Measurements from ENCODE around the gene TRIP12.
"Not testable (repeated sequence)": the region's sequence is repeated elsewhere in the genome, so short reads cannot be mapped to it uniquely, and the experiment has no call there.

The TRIP12 gene

GRCh38 chr2:229920011-229920641 lies 1.7 kb downstream of the TRIP12 start:
- DNase-seq = peak; percentile 53

GRCh38 chr2:229917793-229918192 lies 4.0 kb downstream of the TRIP12 start:
- DNase-seq = no peak

GRCh38 chr2:229914171-229914570 lies 7.6 kb downstream of the TRIP12 start:
- DNase-seq = peak; percentile 71

- DNase-seq = peak; percentile 70
Measured at GRCh38 chr2:229910832-229911412, 10.9 kb downstream of the TRIP12 start.

GRCh38 chr2:229910147-229910831 lies 11.5 kb downstream of the TRIP12 start:
- no peak for DNase-seq

GRCh38 chr2:229909090-229909489 lies 12.7 kb downstream of the TRIP12 start:
- DNase-seq = peak; percentile 43

- no peak for DNase-seq
Measured at GRCh38 chr2:229905601-229906000, 16.2 kb downstream of the TRIP12 start.

GRCh38 chr2:229903037-229903436 lies 18.8 kb downstream of the TRIP12 start:
- no peak for DNase-seq

GRCh38 chr2:229901819-229902218 lies 20.0 kb downstream of the TRIP12 start:
- no peak for DNase-seq

GRCh38 chr2:229900514-229900913 lies 21.3 kb downstream of the TRIP12 start:
- DNase-seq = not testable (repeated sequence)

- DNase-seq = no peak
Measured at GRCh38 chr2:229900012-229900411, 21.8 kb downstream of the TRIP12 start.

GRCh38 chr2:229899604-229900003 lies 22.2 kb downstream of the TRIP12 start:
- no peak for DNase-seq

GRCh38 chr2:229896857-229897256 lies 25.0 kb downstream of the TRIP12 start:
- no peak for DNase-seq

GRCh38 chr2:229889023-229889422 lies 32.8 kb downstream of the TRIP12 start:
- DNase-seq = no peak

GRCh38 chr2:229888031-229888430 lies 33.8 kb downstream of the TRIP12 start:
- DNase-seq = no peak

- no peak for DNase-seq
Measured at GRCh38 chr2:229887441-229887840, 34.4 kb downstream of the TRIP12 start.

GRCh38 chr2:229884775-229885699 lies 36.8 kb downstream of the TRIP12 start:
- no peak for DNase-seq

GRCh38 chr2:229882583-229882982 lies 39.2 kb downstream of the TRIP12 start:
- no peak for DNase-seq

GRCh38 chr2:229880892-229881586 lies 40.8 kb downstream of the TRIP12 start:
- no peak for DNase-seq

GRCh38 chr2:229879191-229879950 lies 42.4 kb downstream of the TRIP12 start:
- no peak for DNase-seq

GRCh38 chr2:229875549-229875948 lies 46.3 kb downstream of the TRIP12 start:
- DNase-seq = no peak

- no peak for DNase-seq
Measured at GRCh38 chr2:229874647-229875046, 47.2 kb downstream of the TRIP12 start.
